Keratinocyte (primary cell): ENCODE measurements around the gene TACC3. TPM values are rescaled to one million over a fixed set of nuclear protein-coding genes. Genes with fewer than 3 reads are reported as not detected.
A peak's percentile ranks its signal among the peaks of the same experiment; 100 is the strongest.

Source experiments
- DNase-seq: peaks from one replicate; pipeline ENCODE4 v3.0.0-alpha.2; 2011; ENCODE audit warnings: low read depth, missing footprints, low spot score
- FAIRE-seq: peaks from 2 replicates; lab custom pipeline; 2011; peaks lifted over from hg19 to GRCh38; lab: Jason Lieb, UNC
- H2AFZ ChIP-seq: 2 replicates; pipeline ENCODE4 v1.6.0; 2012; ENCODE audit warnings: low read length, control low read depth, inconsistent platforms; ENCODE audit not compliant: control insufficient read depth
- H3K27ac ChIP-seq: 2 replicates; pipeline ENCODE4 v1.5.1; 2011; ENCODE audit warnings: low read length; ENCODE audit not compliant: control insufficient read depth, insufficient read depth
- H3K27me3 ChIP-seq: 3 replicates; pipeline ENCODE4 v1.6.0; 2011; ENCODE audit warnings: low read length; ENCODE audit not compliant: control insufficient read depth, insufficient read depth; ENCODE audit errors: extremely low read depth
- H3K36me3 ChIP-seq, 2 experiments: 2 replicates in 1 of 2; 3 replicates in 1 of 2; pipeline ENCODE4 v1.5.1; 2011; ENCODE audit warnings: low read length in 2 of 2, mild to moderate bottlenecking in 1 of 2; ENCODE audit not compliant: control insufficient read depth in 2 of 2, insufficient read depth in 2 of 2; ENCODE audit errors: extremely low read depth in 1 of 2
- H3K4me1 ChIP-seq: 3 replicates; pipeline ENCODE4 v1.5.1; 2011; ENCODE audit warnings: low read length; ENCODE audit not compliant: control insufficient read depth, insufficient read depth; ENCODE audit errors: extremely low read depth
- H3K4me2 ChIP-seq: 3 replicates; pipeline ENCODE4 v1.6.0; 2011; ENCODE audit warnings: low read depth, low read length; ENCODE audit not compliant: control insufficient read depth, insufficient read depth; ENCODE audit errors: extremely low read depth
- H3K4me3 ChIP-seq, 3 experiments: fragments of 200-600 bp in 1 of 3; sonication (generic) in 1 of 3; 2 replicates in 2 of 3; 3 replicates in 1 of 3; pipeline ENCODE4 v1.5.1; 2011 to 2016; ENCODE audit warnings: low read length in 3 of 3, mild to moderate bottlenecking in 3 of 3, control low read depth in 2 of 3, inconsistent platforms in 1 of 3, low read depth in 1 of 3, mixed read lengths in 1 of 3, mixed run types in 1 of 3, moderate library complexity in 1 of 3; ENCODE audit not compliant: control insufficient read depth in 2 of 3, insufficient read depth in 2 of 3; ENCODE audit errors: extremely low read depth in 1 of 3
- H3K79me2 ChIP-seq: 2 replicates; pipeline ENCODE4 v1.6.0; 2012; ENCODE audit warnings: low read length; ENCODE audit not compliant: control insufficient read depth, insufficient read depth
- H3K9ac ChIP-seq: 3 replicates; pipeline ENCODE4 v1.6.0; 2011; ENCODE audit warnings: low read length; ENCODE audit not compliant: control insufficient read depth, insufficient read depth; ENCODE audit errors: extremely low read depth
- H3K9me1 ChIP-seq: 3 replicates; pipeline ENCODE4 v1.6.0; 2011; ENCODE audit warnings: low read length; ENCODE audit not compliant: control insufficient read depth, insufficient read depth; ENCODE audit errors: extremely low read depth
- H3K9me3 ChIP-seq: 2 replicates; pipeline ENCODE4 v1.5.1; 2012; ENCODE audit warnings: low read depth, low read length; ENCODE audit not compliant: control insufficient read depth
- H4K20me1 ChIP-seq: 3 replicates; pipeline ENCODE4 v1.6.0; 2011; ENCODE audit warnings: low read length; ENCODE audit not compliant: control insufficient read depth, insufficient read depth; ENCODE audit errors: extremely low read depth
- CTCF ChIP-seq, 3 experiments: IDR thresholded peaks in 1 of 3; conservative IDR thresholded peaks in 1 of 3; optimal IDR thresholded peaks in 1 of 3; 2 replicates in 2 of 3; 3 replicates in 1 of 3; pipeline versions ENCODE3 to v1.5.1; 2011; ENCODE audit warnings: low read length in 3 of 3, mild to moderate bottlenecking in 3 of 3, moderate library complexity in 2 of 3, control low read depth in 1 of 3, inconsistent platforms in 1 of 3; ENCODE audit not compliant: insufficient read depth in 2 of 3; ENCODE audit errors: extremely low read depth in 1 of 3
- EZH2 ChIP-seq: IDR thresholded peaks from one replicate; pipeline ENCODE4 v1.6.1; 2012; ENCODE audit warnings: inconsistent platforms, mild to moderate bottlenecking, low read length, moderate library complexity
- dilution Hi-C: fragments of 300-500 bp; cut with MboI; formaldehyde crosslinking; loops from one replicate; pipeline ENCODE4 v1.7.0; 2020; ENCODE audit warnings: low sequenced_read_pairs; ENCODE audit not compliant: extremely low pct_ligation_motif_present
- polyA plus RNA-seq, 5 experiments: library from polyadenylated mRNA; depleted of rRNA in 3 of 5; stranded (reverse) in 3 of 5; stranded (forward) in 1 of 5; unstranded in 1 of 5; fragments of >200 nt; gene quantifications; 1 replicate in 1 of 5; 2 replicates in 3 of 5; 3 replicates in 1 of 5; pipeline versions ENCODE4 v1.2.1 to v1.2.3, GENCODE V29; 2011 to 2012; ENCODE audit warnings: missing spikeins in 2 of 5, low read depth in 1 of 5, low replicate concordance in 1 of 5

The TACC3 gene
- polyA plus RNA-seq, 1 donor (not counting 4 experiments of a cell fraction or from before 2014, with no cell fraction given): 19.1 TPM

GRCh38 chr4:1759818-1760223, 38.5 kb downstream of the TACC3 start:
- peak overlapping the region; percentile 33 for H2AFZ ChIP-seq
- no peak for DNase-seq
- no peaks in the 10 kb centered on the region for H3K27me3 ChIP-seq
- H3K4me3 ChIP-seq: no peak overlapping the region
- no peaks in the 10 kb centered on the region for H3K79me2 ChIP-seq
- TF ChIP-seq CTCF (optimal IDR thresholded peaks at IDR 0.05 in 1 of 3, IDR thresholded peaks at IDR 0.05 in 1 of 3, conservative IDR thresholded peaks at IDR 0.05 in 1 of 3; ENCODE audit: extremely low read depth in 1 of 3, insufficient read depth in 2 of 3, low read length in 3 of 3) (peak in 2 of 3 experiments; percentile 19 to 29), EZH2 (no peak)
- H3K4me1 ChIP-seq: peaks cover 41% of the 10 kb centered on the region
- peaks cover 2% of the 10 kb centered on the region for H3K9me1 ChIP-seq
- H3K4me2 ChIP-seq: no peak overlapping the region
- H3K27ac ChIP-seq: peak overlapping the region; percentile 43
- peak overlapping the region; percentile 15 for H3K9ac ChIP-seq
- no peak for FAIRE-seq
- dilution Hi-C loops: no loop called here
- H4K20me1 ChIP-seq: no peaks in the 10 kb centered on the region
- H3K9me3 ChIP-seq: no peaks in the 10 kb centered on the region
- no peaks in the 10 kb centered on the region for H3K36me3 ChIP-seq

GRCh38 chr4:1760521-1761071, 39.3 kb downstream of the TACC3 start:
- no peak overlapping the region for H3K4me3 ChIP-seq
- H3K4me1 ChIP-seq: peaks cover 42% of the 10 kb centered on the region
- H3K9me3 ChIP-seq: no peaks in the 10 kb centered on the region
- no peaks in the 10 kb centered on the region for H3K27me3 ChIP-seq
- TF ChIP-seq CTCF (optimal IDR thresholded peaks at IDR 0.05 in 1 of 3, IDR thresholded peaks at IDR 0.05 in 1 of 3, conservative IDR thresholded peaks at IDR 0.05 in 1 of 3; ENCODE audit: extremely low read depth in 1 of 3, insufficient read depth in 2 of 3, low read length in 3 of 3) (no peak), EZH2 (no peak)
- H3K27ac ChIP-seq: no peak overlapping the region
- FAIRE-seq (no peak), DNase-seq (no peak)
- no peak overlapping the region for H2AFZ ChIP-seq
- H4K20me1 ChIP-seq: no peaks in the 10 kb centered on the region
- H3K79me2 ChIP-seq: no peaks in the 10 kb centered on the region
- dilution Hi-C loops: no loop called here
- H3K9ac ChIP-seq: no peak overlapping the region
- H3K9me1 ChIP-seq: peaks cover 2% of the 10 kb centered on the region
- no peaks in the 10 kb centered on the region for H3K36me3 ChIP-seq
- peak overlapping the region; percentile 22 for H3K4me2 ChIP-seq
